NCI-H187 treated with DMSO at 0.1 percent for 48 hours (cell line): ENCODE results near the gene DOK4.
"Not testable (repeated sequence)": the region's sequence is repeated elsewhere in the genome, so short reads cannot be mapped to it uniquely, and the experiment has no call there.

Experiments used
- DNase-seq: peaks from one replicate; lab custom pipeline; 2025; lab: John Stamatoyannopoulos, UW

Gene DOK4

DNA sequence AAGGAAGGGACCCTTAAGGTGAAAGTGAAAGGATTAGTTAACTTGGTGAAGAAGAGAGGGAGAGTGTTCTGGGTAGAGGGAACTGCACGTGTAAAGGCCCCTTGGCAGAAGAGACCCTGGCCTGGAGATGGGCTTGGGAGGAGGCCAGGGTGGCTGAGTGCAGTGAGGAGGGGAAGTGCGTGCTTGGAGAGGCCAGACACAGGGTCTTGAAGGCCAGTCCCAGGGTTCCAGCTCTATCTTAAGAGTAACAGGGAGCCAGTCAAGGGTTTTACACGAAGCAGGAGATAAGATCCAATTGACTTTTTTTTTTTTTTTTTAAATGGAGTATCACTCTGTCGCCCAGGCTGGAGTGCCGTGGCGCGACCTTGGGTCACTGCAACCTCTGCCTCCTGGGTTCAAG is 15.2 kb upstream of the DOK4 start:
- no peak for DNase-seq

DNA sequence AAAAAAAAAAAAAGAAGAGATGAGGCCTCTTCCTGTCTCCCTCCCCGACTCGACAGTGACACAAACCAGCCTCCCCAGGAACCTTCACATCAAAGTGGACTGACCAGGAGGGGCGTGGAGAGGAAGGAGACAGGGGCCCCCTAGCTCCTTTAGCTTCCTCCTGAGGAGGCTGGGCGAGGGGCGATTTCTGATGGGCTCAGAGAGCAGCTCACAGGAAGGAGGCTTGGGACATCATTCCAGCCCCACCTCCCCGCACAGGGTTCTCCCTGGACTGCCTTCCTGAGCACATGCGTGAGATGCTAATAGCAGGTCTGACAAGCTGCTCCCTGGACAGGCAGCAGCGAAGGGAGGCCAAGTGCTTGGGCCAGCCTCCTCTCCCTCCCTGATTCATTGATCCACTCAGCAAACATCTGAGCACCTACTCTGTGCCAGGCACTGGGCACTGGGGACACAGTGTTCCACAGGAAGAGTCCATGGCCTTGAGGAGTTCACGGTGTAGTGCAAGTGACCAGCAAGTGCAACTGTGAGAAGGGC is 14.4 kb upstream of the DOK4 start:
- DNase-seq = no peak

GRCh38 chr16:57499941-57500340 is 13.6 kb upstream of the DOK4 start:
- not testable (repeated sequence) for DNase-seq

DNA sequence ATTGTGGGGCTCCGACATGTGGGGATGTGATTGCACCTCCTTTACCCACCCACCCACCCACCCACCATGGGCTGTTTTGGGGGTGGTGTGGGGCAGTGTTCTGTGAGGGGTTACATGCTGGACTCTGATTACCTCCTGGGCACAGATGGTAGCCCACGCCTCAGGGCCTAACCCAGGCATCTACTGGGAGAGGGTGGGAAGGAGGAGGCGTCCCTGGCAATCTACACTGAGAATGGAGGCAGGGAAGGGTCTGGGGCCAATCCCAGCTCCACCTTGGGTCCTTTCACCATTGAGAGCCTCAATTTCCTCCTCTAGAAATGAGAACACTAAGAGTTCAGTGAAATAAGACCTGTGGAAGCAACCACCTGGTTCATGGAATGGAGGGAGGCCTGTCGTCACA is 11.7 kb upstream of the DOK4 start:
- DNase-seq = no peak

DNA sequence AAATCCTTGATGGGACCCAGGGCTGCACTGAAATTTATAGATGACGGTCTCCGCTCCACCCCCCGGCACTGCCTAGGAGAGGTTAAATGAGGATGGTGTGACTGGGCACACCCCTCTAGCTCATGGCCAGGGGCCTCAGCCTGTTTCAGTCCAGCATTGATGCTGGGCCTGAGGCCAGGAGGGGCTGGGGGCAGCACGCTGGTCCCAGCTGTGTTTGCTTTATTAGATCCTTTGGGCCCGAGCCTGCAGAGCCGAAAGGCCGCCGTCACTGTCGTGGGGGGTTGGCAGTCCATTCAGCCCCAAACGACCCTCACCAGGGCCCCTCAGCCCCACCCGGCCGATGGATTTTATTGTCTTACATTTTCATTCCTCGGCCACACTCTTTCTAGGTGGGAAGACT is 10.8 kb upstream of the DOK4 start:
- DNase-seq = no peak

GRCh38 chr16:57493767-57494166 is 7.5 kb upstream of the DOK4 start:
- no peak for DNase-seq

DNA sequence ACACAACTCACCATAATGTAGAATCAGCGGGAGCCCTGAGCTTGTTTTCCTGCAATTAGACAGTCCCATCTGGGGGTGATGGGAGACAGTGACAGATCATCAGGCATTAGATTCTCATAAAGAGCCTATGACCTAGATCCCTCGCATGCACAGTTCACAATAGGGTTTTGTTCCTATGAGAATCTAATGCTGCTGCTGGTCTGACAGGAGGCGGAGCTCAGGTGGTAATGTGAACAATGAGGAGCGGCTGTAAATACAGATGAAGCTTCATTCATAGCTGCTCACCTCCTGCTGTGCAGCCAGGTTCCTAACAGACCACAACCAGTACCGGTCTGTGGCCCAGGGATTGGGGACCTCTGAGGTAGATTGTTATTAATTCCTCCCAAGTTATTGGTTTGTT is 2.9 kb upstream of the DOK4 start:
- no peak for DNase-seq

GRCh38 chr16:57486858-57487834 is 853 bp upstream of the DOK4 start:
- DNase-seq = no peak

DNA sequence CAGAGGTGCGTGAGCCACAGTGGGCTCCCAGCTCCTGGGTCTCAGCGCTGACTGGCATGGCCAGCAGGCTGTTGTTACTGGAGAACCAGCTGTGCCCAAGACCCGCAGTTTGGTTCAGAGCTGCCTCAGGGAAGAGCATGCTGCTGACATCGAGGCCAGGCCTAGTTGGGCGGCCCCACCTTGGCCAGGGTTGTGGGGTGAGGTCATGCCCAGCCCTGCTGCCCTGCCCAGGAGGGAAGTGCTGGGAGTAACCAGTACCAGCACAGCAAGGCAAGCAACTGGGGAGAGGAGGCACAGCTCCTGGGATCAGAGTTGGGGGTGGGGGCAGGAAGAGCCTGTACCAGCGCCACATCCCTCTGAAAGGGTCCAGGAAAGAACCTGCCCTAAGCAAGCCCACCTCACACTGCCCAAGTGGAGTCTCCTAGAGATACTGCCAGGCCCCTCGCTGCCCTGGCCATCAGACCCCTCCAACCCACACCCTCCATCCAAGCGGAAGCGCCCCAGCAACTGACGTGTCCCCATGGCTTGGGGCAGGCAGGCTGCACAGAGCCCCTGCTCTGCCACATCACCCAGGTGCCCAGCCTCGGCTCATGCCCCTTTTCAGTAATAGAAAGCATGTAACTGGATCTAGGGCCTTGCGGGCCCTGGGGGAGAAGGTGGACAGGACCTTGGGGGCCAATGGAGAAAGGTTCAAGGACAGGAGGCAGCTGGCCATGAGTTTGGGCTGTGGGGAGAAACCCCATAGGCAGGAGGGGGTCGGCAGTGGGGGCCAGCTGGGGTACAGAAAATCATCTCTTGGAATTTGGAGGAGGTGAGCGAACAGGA is 990 bp downstream of the DOK4 start:
- DNase-seq = no peak

DNA sequence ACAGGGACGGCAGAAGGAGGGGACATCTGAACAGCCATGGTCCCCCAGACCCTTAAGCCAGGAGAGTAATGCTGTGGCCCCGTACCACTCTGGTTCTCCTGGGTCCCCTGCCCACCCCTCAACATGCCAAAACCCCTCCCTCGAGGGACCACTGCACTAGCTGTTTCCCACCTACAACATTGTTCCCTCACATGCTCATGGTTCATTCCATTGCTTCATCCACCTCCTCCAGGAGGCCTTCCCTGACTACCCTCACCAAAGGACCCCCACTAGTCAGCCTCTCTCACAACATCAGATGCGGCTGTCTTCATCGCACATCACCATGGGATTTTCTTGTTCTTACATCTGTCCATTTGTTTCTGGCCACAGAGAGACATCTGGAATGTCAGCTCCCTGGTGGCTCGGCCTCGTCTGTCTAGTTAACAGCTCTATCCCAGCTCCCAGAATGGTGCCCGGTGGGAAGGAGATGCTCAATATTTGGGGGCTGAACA is 1.7 kb downstream of the DOK4 start:
- DNase-seq = no peak

- DNase-seq = no peak
Measured at GRCh38 chr16:57483725-57484514, 2.4 kb downstream of the DOK4 start.

DNA sequence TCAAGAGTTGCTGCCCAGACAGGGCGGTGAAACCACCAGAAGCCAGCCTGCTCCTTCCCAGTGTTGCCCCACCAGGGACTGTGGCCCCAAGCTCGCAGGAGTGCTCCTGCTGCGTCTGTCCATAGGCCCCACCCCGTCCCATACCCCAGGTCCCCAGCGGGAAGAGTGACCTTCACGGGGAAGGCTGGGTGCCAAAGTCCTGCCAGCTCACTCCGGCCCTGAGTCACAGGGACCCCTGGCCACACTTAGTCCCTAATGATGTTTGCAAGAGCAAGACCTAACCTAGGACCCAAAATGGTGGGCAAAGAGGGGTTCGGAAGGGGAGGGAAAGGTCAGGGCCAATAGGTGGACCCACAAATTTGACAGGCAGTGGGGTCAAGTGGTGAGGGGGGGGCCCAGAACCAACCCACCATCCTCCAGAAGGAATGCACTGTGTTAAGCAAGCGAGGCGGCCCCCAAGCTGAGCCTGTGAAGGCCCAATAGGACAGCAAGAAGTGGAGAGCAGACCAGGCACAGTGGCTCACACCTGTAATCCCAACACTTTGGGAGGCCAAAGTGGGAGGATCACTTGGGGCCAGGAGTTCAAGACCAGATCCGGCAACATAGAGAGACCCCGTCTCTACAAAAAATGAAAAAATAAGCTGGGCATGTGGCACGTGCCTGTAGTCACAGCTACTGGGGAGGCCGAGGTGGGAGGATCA is 3.3 kb downstream of the DOK4 start:
- DNase-seq = no peak

- no peak for DNase-seq
Measured at GRCh38 chr16:57481421-57481820, 4.9 kb downstream of the DOK4 start.

DNA sequence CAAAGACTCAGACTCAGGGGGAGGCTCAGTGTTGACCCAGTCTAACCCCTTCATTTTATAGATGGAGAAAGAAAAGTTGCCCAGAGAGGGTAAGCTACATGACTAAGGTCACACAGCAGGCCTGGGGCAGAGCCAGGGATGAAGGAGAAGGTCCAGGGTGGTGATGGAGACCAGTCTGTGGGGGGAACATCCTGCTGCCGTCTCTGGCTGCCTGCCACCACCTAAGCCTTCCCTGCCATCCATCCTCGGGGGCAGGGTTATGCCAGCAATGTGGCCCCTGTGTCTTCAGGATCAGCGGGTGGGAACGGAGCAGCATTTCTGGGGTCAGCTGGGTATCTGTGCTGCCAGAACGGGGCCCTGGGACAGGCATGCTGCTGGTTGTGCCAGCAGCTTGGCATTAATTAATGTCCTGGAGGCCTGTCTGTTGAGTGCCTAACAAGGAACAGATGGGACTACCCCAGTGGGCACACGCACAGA is 5.5 kb downstream of the DOK4 start:
- DNase-seq = no peak

DNA sequence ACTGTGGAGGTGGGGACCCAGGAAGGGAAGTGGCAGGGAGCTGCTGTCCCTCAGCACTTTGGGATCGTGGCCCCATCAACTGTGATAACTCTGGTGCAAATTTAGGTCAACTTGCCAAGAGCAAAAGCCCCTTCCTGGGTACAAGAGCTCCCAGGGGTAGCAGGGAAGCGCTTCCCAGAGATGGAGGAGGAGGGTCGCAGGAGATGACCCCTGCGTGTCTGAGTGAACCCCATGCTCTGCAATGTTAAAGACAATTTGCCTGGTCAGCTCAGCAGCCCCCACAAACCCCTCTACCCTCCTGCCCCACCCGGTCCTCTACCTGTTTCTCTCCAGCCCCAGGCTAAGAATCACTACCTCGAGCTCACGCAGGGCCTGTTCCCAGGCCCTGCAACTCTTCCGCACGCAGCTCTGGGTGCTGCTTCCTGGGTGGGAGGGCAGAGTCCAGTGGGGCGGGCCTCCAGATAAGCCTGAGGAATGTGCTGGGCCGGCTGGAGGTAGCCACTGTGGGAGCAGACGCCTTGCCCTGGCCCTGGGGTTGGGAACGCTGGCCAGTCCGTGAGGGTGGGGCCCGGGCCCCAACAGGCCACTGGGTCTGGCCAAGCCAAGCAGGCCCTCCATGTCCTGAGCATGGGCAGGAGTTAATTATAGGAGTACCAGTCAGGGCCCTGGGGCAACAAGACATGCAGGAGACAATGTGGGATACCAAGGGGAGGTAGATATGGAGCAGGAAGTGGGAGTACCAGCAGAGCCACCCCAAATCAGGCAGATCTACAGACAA is 6.1 kb downstream of the DOK4 start:
- no peak for DNase-seq

DNA sequence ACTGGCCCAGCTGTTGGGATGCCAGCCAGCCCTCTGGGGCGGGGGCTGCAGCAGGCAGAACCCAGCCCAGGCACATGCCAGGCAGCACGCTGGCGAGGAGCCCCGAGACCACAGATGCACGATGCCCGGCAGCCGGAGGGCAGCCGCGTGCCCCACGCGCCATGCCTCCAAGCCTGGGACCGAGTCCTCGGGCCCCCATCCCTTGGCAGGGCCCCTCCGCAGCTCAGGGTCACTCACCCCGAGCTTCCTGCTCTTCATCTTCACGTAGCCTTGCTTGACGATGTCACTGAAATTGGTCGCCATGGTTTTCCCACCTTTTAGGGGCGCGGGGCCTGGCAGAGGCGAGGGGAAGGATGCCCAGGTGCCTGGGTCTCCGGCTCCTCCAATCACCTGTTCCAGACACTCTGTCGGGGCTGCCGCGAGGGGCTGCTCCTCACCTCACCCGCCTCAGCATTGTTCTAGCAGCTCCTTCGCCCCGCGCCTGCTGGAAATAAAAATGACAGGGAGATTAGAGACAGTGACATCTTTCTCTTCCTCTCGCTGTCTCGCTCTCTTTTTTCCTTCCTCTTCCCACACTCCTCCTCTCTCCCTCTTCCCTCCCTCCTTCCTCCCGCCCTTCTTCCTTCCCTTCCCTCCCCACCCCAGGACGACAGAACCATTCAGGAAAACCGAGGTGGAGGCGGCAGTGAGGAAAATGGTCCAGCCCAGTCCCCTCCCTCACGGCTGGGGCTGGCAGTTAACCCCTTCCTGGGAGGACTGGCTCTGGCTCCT is 6.9 kb downstream of the DOK4 start:
- no peak for DNase-seq

GRCh38 chr16:57478396-57479204 is 7.7 kb downstream of the DOK4 start:
- DNase-seq = no peak

DNA sequence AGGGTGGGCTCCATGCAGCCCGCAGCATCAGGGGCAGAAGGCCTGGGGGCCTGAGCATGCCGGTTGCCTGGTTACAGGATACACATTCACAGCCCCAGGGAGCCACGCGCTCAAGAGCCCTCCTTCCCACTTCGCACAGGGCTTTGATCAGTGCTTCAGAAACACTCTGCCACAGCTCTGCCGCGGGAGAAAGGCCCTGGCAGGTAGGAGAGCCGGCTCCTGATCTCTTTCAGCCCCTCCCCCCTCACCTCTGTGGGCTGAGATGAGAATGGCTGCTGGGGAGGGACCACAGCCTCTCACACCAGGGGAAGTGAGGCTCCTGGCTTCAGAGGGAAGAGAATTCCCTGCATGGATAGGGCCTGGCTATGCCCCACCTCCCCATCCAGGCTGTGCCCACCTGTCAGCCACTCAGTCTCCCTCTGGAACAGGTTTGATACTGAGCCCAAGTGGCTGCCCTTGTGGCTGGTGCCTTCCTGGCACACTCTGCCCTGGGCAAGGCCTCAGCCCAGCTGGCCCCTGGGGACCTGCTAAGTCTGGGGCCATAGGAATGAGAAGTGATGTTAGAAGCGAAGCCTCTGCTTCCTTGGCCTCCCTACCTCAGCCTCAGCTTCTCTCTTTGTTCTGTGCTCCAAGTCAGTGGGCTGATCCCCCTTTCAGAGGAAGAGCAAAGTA is 8.6 kb downstream of the DOK4 start:
- no peak for DNase-seq
